ENCODE results near the gene ATXN1. TPM values are rescaled to one million over a fixed set of nuclear protein-coding genes. Genes with fewer than 3 reads are reported as not detected.

The ATXN1 gene
- total RNA-seq, 1 donor = 48.5 TPM

DNA sequence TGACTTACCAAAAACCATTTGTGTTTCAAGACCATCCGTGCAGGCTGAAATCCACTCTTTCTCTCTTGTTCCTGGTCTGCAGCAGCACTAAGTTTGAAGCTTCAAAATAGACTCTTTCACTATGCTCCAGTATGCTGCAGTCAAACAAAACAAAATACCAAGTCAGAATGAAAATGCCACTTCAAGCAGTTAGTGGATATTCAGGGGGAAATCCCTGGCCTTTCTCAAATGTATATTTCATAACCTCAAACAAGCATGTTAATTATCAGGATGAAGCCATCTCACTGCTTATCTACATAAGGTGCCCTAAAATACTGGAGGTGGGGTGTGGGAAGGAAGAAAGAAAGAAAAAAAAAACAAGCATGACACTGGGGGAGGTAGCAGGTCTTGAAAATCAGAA is 103.5 kb downstream of the ATXN1 start:
- Histone ChIP-seq H3K27me3 (ENCODE audit: insufficient read depth, low read length) (no peaks in the 10 kb centered on the region), H3K27ac (ENCODE audit: low read depth, low read length) (no peak overlapping the region), H3K9me3 (ENCODE audit: low read depth, low read length) (no peaks in the 10 kb centered on the region), H3K4me3 (ENCODE audit: insufficient read depth, low read length) (no peak overlapping the region), H3K79me2 (ENCODE audit: insufficient read depth, low read length) (no peaks in the 10 kb centered on the region), H3K4me1 (ENCODE audit: insufficient read depth, low read length) (peaks cover 3% of the 10 kb centered on the region), H3K4me2 (ENCODE audit: insufficient read depth, low read length) (no peak overlapping the region), H4K20me1 (ENCODE audit: insufficient read depth, low read length) (no peaks in the 10 kb centered on the region), H2AFZ (ENCODE audit: low read length) (no peak overlapping the region), H3K36me3 (ENCODE audit: insufficient read depth, low read length) (peaks cover 3% of the 10 kb centered on the region)
- DNase-seq (ENCODE audit: insufficient read length, low spot score, missing footprints) = no peak
- TF ChIP-seq, protein P1, sequence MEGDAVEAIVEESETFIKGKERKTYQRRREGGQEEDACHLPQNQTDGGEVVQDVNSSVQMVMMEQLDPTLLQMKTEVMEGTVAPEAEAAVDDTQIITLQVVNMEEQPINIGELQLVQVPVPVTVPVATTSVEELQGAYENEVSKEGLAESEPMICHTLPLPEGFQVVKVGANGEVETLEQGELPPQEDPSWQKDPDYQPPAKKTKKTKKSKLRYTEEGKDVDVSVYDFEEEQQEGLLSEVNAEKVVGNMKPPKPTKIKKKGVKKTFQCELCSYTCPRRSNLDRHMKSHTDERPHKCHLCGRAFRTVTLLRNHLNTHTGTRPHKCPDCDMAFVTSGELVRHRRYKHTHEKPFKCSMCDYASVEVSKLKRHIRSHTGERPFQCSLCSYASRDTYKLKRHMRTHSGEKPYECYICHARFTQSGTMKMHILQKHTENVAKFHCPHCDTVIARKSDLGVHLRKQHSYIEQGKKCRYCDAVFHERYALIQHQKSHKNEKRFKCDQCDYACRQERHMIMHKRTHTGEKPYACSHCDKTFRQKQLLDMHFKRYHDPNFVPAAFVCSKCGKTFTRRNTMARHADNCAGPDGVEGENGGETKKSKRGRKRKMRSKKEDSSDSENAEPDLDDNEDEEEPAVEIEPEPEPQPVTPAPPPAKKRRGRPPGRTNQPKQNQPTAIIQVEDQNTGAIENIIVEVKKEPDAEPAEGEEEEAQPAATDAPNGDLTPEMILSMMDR (IDR thresholded peaks at IDR 0.05; ENCODE audit: extremely low read depth, low read depth, low read length) = no peak

DNA sequence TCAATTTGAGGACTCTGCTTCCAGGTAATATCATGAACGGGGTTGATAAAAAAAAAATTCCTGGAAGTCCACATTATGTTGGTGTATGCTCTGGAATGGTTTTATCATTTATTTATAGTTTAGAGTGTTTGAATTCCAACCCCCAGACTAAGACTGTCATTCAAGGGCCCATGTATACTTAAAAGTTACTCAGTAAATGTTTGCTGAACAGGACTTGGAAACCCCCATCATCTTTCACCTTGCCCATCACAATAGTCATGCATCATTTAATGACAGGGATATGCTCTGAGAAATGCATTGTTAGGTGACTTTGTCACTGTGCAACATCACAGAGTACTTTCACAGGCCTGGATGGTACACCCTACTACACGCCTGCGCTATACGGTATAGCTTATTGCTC is 104.8 kb downstream of the ATXN1 start:
- H3K27ac ChIP-seq (ENCODE audit: low read depth, low read length) = no peak overlapping the region
- H3K4me2 ChIP-seq (ENCODE audit: insufficient read depth, low read length) = no peak overlapping the region
- DNase-seq (ENCODE audit: insufficient read length, low spot score, missing footprints) = no peak
- H3K4me3 ChIP-seq (ENCODE audit: insufficient read depth, low read length) = no peak overlapping the region
- peaks cover 3% of the 10 kb centered on the region for H3K4me1 ChIP-seq (ENCODE audit: insufficient read depth, low read length)
- no peaks in the 10 kb centered on the region for H4K20me1 ChIP-seq (ENCODE audit: insufficient read depth, low read length)
- TF ChIP-seq, protein P1 (IDR thresholded peaks at IDR 0.05; ENCODE audit: extremely low read depth, low read depth, low read length) = no peak
- no peaks in the 10 kb centered on the region for H3K9me3 ChIP-seq (ENCODE audit: low read depth, low read length)
- no peak overlapping the region for H2AFZ ChIP-seq (ENCODE audit: low read length)
- peaks cover 3% of the 10 kb centered on the region for H3K36me3 ChIP-seq (ENCODE audit: insufficient read depth, low read length)
- H3K79me2 ChIP-seq (ENCODE audit: insufficient read depth, low read length) = no peaks in the 10 kb centered on the region
- no peaks in the 10 kb centered on the region for H3K27me3 ChIP-seq (ENCODE audit: insufficient read depth, low read length)

DNA sequence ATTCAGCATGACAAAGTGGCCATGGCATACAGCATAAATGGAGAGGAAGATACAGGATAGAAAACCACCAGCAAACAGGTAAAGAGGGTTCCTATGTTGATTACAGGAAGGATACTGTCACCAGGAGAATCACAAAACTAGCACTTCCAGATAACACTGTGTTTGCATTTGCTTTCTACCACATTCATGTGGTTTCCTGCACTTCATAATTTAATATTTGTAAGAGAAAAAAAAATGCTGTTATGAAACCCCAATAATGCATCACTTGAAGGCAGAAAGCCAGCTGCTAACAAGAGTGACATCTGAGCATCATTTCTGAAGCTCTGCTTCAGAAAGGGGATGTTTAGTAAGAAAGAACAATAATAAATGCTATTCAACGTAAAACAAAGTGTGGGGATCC is 106.6 kb downstream of the ATXN1 start:
- H2AFZ ChIP-seq (ENCODE audit: low read length) = no peak overlapping the region
- no peak overlapping the region for H3K27ac ChIP-seq (ENCODE audit: low read depth, low read length)
- no peak for DNase-seq (ENCODE audit: insufficient read length, low spot score, missing footprints)
- no peaks in the 10 kb centered on the region for H3K79me2 ChIP-seq (ENCODE audit: insufficient read depth, low read length)
- no peaks in the 10 kb centered on the region for H4K20me1 ChIP-seq (ENCODE audit: insufficient read depth, low read length)
- H3K4me2 ChIP-seq (ENCODE audit: insufficient read depth, low read length) = no peak overlapping the region
- H3K9me3 ChIP-seq (ENCODE audit: low read depth, low read length) = no peaks in the 10 kb centered on the region
- no peak overlapping the region for H3K4me3 ChIP-seq (ENCODE audit: insufficient read depth, low read length)
- H3K36me3 ChIP-seq (ENCODE audit: insufficient read depth, low read length) = peaks cover 3% of the 10 kb centered on the region
- H3K4me1 ChIP-seq (ENCODE audit: insufficient read depth, low read length) = peaks cover 3% of the 10 kb centered on the region
- TF ChIP-seq, protein P1 (IDR thresholded peaks at IDR 0.05; ENCODE audit: extremely low read depth, low read depth, low read length) = no peak
- no peaks in the 10 kb centered on the region for H3K27me3 ChIP-seq (ENCODE audit: insufficient read depth, low read length)

DNA sequence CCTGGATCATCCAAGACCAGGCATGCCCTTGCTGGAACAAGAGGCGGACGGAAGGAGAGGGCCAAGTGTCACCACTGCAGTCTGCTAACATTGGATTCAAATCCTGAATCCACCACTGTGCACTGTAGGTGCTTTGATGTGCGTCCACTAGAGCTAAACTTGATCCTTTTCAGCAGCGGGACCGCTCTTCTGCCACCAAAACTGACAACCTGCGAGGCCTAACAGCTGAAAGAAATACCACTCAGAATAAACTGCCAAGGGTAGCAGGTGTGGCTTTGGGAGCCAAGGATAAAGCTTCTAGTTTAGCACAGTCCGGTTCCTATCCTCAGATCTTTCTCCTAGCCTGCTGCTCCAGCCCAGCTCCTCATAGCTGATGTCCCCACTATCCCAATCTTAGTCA is 108.0 kb downstream of the ATXN1 start:
- no peak overlapping the region for H3K4me3 ChIP-seq (ENCODE audit: insufficient read depth, low read length)
- no peaks in the 10 kb centered on the region for H3K9me3 ChIP-seq (ENCODE audit: low read depth, low read length)
- H3K4me2 ChIP-seq (ENCODE audit: insufficient read depth, low read length) = no peak overlapping the region
- peaks cover 6% of the 10 kb centered on the region for H3K4me1 ChIP-seq (ENCODE audit: insufficient read depth, low read length)
- no peaks in the 10 kb centered on the region for H3K79me2 ChIP-seq (ENCODE audit: insufficient read depth, low read length)
- H4K20me1 ChIP-seq (ENCODE audit: insufficient read depth, low read length) = no peaks in the 10 kb centered on the region
- H3K27me3 ChIP-seq (ENCODE audit: insufficient read depth, low read length) = no peaks in the 10 kb centered on the region
- H3K27ac ChIP-seq (ENCODE audit: low read depth, low read length) = no peak overlapping the region
- TF ChIP-seq, protein P1 (IDR thresholded peaks at IDR 0.05; ENCODE audit: extremely low read depth, low read depth, low read length) = no peak
- DNase-seq (ENCODE audit: insufficient read length, low spot score, missing footprints) = no peak
- no peak overlapping the region for H2AFZ ChIP-seq (ENCODE audit: low read length)
- peaks cover 3% of the 10 kb centered on the region for H3K36me3 ChIP-seq (ENCODE audit: insufficient read depth, low read length)
